ENCODE measurements around the gene HOGA1. TPM values are rescaled to one million over a fixed set of nuclear protein-coding genes. Genes with fewer than 3 reads are reported as not detected.

The HOGA1 gene
- total RNA-seq, 2 donors from 2014 or later = 1.0 to 2.7 TPM

DNA sequence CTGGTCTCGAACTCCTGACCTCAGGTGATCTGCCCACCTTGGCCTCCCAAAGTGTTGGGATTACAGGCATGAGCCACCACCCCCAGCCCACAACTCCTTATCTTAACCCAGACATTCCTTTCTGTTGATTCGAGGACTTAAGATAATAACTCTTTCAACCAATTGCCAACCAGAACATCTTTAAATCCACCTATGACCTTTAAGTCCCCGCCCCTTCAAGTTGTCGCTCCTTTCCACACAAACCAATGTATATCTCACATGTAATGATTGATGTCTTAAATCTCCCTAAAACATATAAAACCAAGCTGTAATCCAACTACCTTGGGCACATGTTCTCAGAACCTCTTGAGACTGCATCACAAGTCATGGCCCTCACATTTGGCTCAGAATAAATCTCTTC is 19.4 kb upstream of the HOGA1 start:
- no peaks in the 10 kb centered on the region for H3K27me3 ChIP-seq (replicated peaks; ENCODE audit: insufficient read depth)
- H3K9me3 ChIP-seq = no peaks in the 10 kb centered on the region
- no peaks in the 10 kb centered on the region for H3K4me1 ChIP-seq (replicated peaks)
- intact Hi-C loops (cut with DNase I) = no loop called here
- no peak overlapping the region for H3K27ac ChIP-seq
- WGBS = 88% methylated on average over 4 of the region's 4 CpGs
- H3K4me3 ChIP-seq = no peak overlapping the region
- H3K36me3 ChIP-seq = no peaks in the 10 kb centered on the region
- TF ChIP-seq POLR2AphosphoS5 (IDR thresholded peaks at IDR 0.05) = no peak
- TF ChIP-seq POLR2A (IDR thresholded peaks at IDR 0.05) = no peak
- TF ChIP-seq, protein P1, sequence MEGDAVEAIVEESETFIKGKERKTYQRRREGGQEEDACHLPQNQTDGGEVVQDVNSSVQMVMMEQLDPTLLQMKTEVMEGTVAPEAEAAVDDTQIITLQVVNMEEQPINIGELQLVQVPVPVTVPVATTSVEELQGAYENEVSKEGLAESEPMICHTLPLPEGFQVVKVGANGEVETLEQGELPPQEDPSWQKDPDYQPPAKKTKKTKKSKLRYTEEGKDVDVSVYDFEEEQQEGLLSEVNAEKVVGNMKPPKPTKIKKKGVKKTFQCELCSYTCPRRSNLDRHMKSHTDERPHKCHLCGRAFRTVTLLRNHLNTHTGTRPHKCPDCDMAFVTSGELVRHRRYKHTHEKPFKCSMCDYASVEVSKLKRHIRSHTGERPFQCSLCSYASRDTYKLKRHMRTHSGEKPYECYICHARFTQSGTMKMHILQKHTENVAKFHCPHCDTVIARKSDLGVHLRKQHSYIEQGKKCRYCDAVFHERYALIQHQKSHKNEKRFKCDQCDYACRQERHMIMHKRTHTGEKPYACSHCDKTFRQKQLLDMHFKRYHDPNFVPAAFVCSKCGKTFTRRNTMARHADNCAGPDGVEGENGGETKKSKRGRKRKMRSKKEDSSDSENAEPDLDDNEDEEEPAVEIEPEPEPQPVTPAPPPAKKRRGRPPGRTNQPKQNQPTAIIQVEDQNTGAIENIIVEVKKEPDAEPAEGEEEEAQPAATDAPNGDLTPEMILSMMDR (IDR thresholded peaks at IDR 0.05) = no peak
- no peak for DNase-seq (ENCODE audit: low spot score)

DNA sequence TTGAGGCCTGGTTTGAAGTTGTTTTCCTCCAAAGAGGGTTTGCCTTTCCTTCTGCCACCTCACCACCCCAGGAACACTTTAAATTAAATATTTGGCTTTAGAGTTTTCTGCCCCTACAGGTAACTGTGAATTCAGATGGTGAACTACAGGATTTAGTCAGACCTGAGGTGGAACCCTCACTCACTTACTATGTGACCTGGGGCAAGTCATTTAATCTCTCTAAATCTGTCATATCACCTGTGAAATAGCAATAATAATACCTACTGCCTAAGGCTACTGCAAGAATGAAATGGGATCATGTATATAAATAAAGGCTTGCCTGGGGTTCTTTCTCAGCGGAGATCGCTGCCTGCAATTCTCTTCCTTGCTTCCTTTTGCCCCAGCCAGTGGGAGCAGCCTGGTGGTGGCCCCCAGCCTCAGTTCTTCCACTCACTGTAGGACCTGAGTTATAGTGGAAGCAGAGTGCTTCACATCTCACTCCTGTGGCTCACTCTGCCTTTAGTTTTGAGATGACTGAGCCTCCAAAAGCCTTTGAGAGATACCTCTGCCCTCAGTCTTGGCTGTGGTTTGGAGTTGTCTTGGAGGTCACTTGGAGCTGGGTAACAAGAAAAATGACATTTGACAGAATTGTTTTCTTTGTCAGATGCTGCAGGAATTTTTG is 17.7 kb upstream of the HOGA1 start:
- TF ChIP-seq, protein P1 (IDR thresholded peaks at IDR 0.05) = no peak
- TF ChIP-seq POLR2A (IDR thresholded peaks at IDR 0.05) = no peak
- WGBS = 89% methylated on average over 2 of the region's 2 CpGs
- H3K9me3 ChIP-seq = no peaks in the 10 kb centered on the region
- H3K4me1 ChIP-seq (replicated peaks) = no peaks in the 10 kb centered on the region
- H3K36me3 ChIP-seq = no peaks in the 10 kb centered on the region
- intact Hi-C loops (cut with DNase I) = no loop called here
- no peak overlapping the region for H3K27ac ChIP-seq
- DNase-seq (ENCODE audit: low spot score) = no peak
- H3K4me3 ChIP-seq = no peak overlapping the region
- H3K27me3 ChIP-seq (replicated peaks; ENCODE audit: insufficient read depth) = no peaks in the 10 kb centered on the region

- DNase-seq (ENCODE audit: low spot score) = no peak
- Histone ChIP-seq H3K36me3 (no peaks in the 10 kb centered on the region), H3K27me3 (replicated peaks; ENCODE audit: insufficient read depth) (no peaks in the 10 kb centered on the region), H3K9me3 (no peaks in the 10 kb centered on the region), H3K4me1 (replicated peaks) (no peaks in the 10 kb centered on the region), H3K4me3 (no peak overlapping the region), H3K27ac (no peak overlapping the region)
- WGBS = 97% methylated on average over 15 of the region's 15 CpGs
- intact Hi-C loops (cut with DNase I) = no loop called here
- TF ChIP-seq POLR2A (IDR thresholded peaks at IDR 0.05) (no peak), POLR2AphosphoS5 (IDR thresholded peaks at IDR 0.05) (no peak)
- TF ChIP-seq, protein P1 (IDR thresholded peaks at IDR 0.05) = no peak
These were observed 16.3 kb upstream of the HOGA1 start for GRCh38 chr10:97567891-97568290.

- Histone ChIP-seq H3K4me1 (replicated peaks) (no peaks in the 10 kb centered on the region), H3K4me3 (no peak overlapping the region), H3K36me3 (no peaks in the 10 kb centered on the region), H3K9me3 (no peaks in the 10 kb centered on the region), H3K27ac (no peak overlapping the region), H3K27me3 (replicated peaks; ENCODE audit: insufficient read depth) (no peaks in the 10 kb centered on the region)
- WGBS = 92% methylated on average over 26 of the region's 33 CpGs
- intact Hi-C loops (cut with DNase I) = no loop called here
- DNase-seq (ENCODE audit: low spot score) = no peak
- TF ChIP-seq POLR2AphosphoS5 (IDR thresholded peaks at IDR 0.05) = no peak
- TF ChIP-seq, protein P1 (IDR thresholded peaks at IDR 0.05) = no peak
- no peak for TF ChIP-seq POLR2A (IDR thresholded peaks at IDR 0.05)
These were observed 13.9 kb upstream of the HOGA1 start for GRCh38 chr10:97570146-97570788.
